ENCODE data around the gene CTSV.
"Not testable (repeated sequence)": the region's sequence is repeated elsewhere in the genome, so short reads cannot be mapped to it uniquely, and the experiment has no call there.

Gene CTSV

DNA sequence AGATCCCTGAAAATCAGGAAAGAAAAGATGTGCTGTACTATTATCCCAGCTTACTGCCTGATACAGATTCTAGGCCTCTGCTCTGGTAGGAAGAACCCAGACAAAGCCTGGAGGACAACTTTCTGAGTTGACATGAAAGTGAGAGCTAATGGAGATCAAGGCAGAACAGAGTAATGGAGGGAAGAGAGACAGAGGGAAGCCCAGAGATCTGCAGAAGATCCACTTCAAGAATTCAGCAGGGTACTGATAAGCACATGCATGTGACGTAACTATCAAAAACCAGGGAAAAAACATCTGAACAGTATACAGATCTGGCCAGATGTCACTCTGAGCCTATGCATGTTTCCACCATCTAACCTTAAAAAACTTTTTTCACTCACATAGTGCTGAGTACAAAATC, 37.6 kb downstream of the CTSV start:
- H3K4me3 ChIP-seq (ENCODE audit: low read depth, low read length); H3K27me3 ChIP-seq (ENCODE audit: insufficient read depth, low read depth, severe bottlenecking); H3K9me3 ChIP-seq (ENCODE audit: severe bottlenecking); H3K27ac ChIP-seq; H3K36me3 ChIP-seq; DNase-seq: not testable (repeated sequence)

DNA sequence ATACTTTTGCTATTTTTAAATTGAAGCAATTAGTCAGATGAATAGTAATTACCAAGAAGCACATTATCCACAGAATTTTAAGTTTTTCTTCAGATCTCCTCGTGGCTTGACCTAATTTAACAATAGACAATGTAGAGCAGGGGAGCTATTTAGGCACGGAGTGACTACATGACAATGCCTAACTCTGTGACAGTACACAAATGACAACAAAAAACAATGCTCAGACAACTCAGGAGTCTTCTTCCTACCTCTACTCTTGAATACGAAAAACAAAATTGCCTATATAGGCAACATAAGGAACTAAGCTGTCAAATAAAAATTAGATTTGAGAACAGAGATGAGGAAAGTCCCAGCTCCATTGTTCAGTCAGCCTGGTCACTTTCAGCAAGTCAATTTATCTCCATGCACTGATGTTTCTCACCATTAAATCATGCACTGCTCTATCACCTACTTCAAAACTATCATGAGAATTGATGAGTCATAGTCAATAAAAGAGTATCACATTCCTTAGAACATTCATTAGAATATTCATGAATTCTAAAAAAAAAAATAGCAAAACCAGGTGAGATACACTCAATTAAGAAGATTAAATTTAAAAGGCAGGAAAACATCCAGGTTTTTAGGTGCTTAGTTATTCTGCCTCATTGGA, 38.7 kb downstream of the CTSV start:
- not testable (repeated sequence) for H3K4me3 ChIP-seq (ENCODE audit: low read depth, low read length); H3K9me3 ChIP-seq (ENCODE audit: severe bottlenecking); H3K27ac ChIP-seq

DNA sequence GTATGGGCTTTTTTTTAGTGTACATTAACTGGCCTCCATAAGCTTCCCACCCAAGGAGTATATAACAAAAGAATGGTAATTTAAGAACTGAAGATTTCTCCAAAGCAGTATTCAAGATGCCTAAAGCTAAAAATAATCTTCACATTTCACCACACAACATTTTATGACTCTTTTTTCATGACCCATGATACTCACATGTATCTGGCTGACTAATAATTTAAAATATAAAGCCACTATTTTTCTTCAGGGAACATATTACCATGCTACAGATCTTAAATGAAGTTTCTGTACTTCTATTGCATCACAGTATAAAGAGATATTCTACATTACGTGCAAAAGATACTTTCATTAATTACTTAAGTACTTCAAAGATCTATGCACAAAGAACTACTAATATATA, 39.2 kb downstream of the CTSV start:
- not testable (repeated sequence) for H3K27ac ChIP-seq; DNase-seq; H3K9me3 ChIP-seq (ENCODE audit: severe bottlenecking); H3K27me3 ChIP-seq (ENCODE audit: insufficient read depth, low read depth, severe bottlenecking); H3K4me3 ChIP-seq (ENCODE audit: low read depth, low read length); H3K36me3 ChIP-seq

More for the DNA sequence above, 38.7 kb downstream of the CTSV start:
- not testable (repeated sequence) for H3K27me3 ChIP-seq (ENCODE audit: insufficient read depth, low read depth, severe bottlenecking); H3K36me3 ChIP-seq; DNase-seq

DNA sequence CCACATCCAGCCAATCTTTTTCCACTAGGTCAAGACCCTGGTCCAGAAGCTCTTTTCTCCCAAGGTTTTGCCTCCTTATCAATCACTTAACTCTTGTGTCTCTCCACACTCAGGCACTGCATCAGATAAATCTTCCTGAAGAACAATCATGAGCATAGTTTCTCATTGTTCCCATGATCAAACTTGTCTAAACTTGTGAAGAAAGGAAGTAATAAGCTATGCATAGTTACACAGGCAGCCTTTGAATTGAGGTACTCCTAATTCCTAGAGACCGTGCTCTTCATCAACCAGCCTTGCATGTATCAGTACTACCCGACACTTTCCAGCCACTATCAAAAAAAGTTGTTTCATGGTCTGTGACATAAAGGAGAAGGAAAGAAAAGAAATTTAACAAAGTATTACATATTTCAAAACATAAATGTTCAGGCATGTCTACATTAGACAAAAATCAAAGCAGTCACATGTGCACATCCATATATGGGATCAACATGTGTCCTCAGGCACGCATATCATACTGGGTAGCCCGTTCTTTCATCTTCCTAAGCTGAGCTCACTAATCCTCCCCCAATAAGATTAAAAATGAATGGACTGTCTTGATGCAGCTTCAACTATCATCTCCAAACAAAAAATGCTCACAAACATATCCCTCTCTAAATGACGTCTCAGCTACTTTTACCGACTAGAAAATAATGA, 41.8 kb downstream of the CTSV start:
- not testable (repeated sequence) for H3K27me3 ChIP-seq (ENCODE audit: insufficient read depth, low read depth, severe bottlenecking); DNase-seq; H3K9me3 ChIP-seq (ENCODE audit: severe bottlenecking); H3K36me3 ChIP-seq; H3K4me3 ChIP-seq (ENCODE audit: low read depth, low read length); H3K27ac ChIP-seq

DNA sequence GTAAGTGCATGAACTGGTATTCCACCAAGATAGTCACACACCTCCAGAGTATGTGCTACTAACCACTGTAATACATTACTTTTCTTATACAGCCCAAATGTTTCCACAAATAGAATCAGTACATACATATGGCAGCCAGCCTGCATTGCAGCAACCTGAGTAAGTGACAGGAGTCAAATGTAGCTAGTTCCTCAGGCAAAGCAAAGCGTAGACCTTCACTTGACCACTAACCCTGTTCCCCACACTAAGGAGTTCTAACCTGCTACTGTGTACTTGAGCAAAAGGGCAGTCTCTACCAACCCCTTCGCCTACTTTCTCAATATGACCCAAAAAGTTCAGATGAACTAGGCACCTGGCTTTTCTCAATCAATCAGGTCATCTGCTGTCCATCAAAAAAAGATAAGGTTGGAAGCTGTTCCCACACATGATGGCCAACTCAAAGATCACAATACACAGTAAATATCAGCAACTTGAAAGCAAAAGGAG, 44.4 kb downstream of the CTSV start:
- not testable (repeated sequence) for H3K9me3 ChIP-seq (ENCODE audit: severe bottlenecking); H3K27me3 ChIP-seq (ENCODE audit: insufficient read depth, low read depth, severe bottlenecking); H3K36me3 ChIP-seq; H3K4me3 ChIP-seq (ENCODE audit: low read depth, low read length); H3K27ac ChIP-seq; DNase-seq

DNA sequence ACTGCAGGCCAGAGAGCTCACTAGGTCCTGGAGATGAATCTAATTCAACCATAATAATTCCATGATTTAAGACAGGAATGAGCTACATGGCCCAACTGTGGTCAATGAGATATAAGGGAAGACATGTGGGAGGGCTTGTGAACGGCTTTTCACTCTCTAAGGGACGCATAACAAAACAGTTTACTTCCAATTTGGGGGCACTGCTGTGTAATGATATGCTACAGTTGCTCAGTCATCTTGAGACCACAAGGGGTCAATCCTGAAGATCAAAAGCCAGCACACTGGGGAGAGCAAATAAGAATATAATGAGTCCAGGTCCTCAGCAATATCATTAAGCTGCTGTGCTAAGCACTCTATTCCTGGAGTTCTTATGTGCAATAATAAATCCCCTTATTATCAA, 46.6 kb downstream of the CTSV start:
- H3K36me3 ChIP-seq; H3K27me3 ChIP-seq (ENCODE audit: insufficient read depth, low read depth, severe bottlenecking); H3K9me3 ChIP-seq (ENCODE audit: severe bottlenecking); H3K4me3 ChIP-seq (ENCODE audit: low read depth, low read length); H3K27ac ChIP-seq; DNase-seq: not testable (repeated sequence)

DNA sequence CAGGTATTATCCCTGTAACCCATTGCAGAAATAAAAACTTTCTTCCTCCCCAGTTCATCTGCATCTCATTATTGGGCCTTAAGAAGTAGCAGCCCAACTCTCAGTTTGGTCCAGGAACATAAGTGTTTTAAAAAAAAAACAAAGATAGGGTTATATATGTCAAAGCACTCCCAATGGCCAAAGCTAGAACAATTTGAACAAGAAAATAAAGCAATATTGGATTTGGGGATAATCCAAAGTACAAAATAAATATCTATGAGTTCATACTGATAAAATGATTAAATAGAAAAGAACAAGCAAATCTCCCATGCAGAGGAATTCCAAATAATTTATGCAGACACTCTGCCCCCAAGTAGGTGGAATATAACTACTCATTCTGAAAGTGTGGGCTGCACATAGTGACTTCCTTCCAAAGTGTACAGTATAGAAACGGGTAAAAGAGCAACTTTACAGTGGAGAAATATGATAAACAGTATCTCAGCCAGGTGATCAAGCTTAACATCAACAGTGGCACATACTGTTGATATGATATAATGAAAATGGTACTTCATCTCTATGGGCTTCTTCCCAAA, 49.1 kb downstream of the CTSV start:
- not testable (repeated sequence) for DNase-seq; H3K27ac ChIP-seq; H3K27me3 ChIP-seq (ENCODE audit: insufficient read depth, low read depth, severe bottlenecking); H3K36me3 ChIP-seq; H3K9me3 ChIP-seq (ENCODE audit: severe bottlenecking); H3K4me3 ChIP-seq (ENCODE audit: low read depth, low read length)

DNA sequence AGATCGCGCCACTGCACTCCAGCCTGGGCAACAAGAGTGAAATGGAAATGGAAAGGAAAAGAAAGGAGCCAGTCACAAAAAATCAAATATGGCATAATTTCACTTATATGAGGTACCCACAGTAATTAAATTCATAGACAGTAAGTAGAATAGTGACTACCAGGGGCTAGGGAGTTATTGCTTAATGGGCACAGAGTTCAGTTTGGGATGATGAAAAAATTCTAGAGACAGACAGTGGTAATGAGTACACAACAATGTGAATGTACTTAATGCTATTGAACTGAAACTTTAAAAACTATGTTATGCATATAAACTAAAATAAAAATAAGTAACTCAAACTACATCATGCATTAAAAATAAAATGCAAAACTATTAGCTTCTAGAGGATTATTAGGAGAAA, 54.1 kb downstream of the CTSV start:
- H3K9me3 ChIP-seq (ENCODE audit: severe bottlenecking); H3K36me3 ChIP-seq; H3K27ac ChIP-seq; H3K4me3 ChIP-seq (ENCODE audit: low read depth, low read length); DNase-seq; H3K27me3 ChIP-seq (ENCODE audit: insufficient read depth, low read depth, severe bottlenecking): not testable (repeated sequence)

DNA sequence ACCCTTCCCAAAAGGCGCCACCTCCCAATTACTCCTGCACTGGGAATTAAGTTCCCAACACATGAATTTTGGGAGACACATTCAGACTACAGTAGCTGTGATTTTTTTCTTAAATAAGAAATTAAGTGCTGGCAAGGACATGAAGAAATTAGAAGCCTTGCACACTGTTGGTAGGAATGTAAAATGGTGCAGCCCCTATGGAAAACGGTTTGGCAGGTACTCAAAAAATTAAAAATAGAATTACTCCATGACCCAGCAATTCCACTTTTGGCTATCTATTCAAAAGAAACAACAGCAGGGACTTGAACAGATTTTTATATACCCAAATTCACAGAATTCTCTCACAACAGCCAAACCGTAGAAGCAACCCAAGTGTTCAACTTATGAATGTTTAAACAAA, 54.8 kb downstream of the CTSV start:
- not testable (repeated sequence) for H3K27ac ChIP-seq; H3K36me3 ChIP-seq; H3K27me3 ChIP-seq (ENCODE audit: insufficient read depth, low read depth, severe bottlenecking); H3K4me3 ChIP-seq (ENCODE audit: low read depth, low read length); H3K9me3 ChIP-seq (ENCODE audit: severe bottlenecking); DNase-seq

DNA sequence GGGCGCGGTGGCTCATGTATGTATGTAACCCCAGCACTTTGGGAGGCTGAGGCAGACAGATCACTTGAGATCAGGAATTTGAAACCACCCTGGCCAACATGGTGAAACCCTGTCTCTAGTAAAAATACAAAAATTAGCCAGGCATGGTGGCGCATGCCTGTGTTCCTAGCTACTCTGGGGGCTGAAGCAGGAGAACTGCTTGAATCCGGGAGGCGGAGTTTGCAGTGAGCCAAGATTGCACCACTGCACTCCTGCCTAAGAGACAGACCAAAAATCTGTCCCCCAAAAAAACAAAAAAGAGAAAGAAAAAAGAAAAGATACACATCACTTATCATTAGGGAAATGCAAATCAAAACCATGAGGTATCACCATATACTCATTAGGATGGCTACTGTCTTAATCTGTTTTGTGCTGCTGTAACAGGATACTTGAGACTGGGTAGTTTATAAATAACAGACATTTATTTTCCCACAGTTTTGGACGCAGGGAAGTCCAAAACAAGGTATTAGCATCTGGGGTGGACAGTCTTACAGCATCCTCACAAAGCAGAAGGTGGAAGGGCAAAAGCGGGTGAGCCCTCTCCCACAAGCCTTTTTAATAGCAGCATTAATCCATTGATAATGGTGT, 55.3 kb downstream of the CTSV start:
- DNase-seq; H3K36me3 ChIP-seq; H3K9me3 ChIP-seq (ENCODE audit: severe bottlenecking); H3K27me3 ChIP-seq (ENCODE audit: insufficient read depth, low read depth, severe bottlenecking); H3K27ac ChIP-seq; H3K4me3 ChIP-seq (ENCODE audit: low read depth, low read length): not testable (repeated sequence)

All from WERI-Rb-1 (cell line).